Measurements from ENCODE around the gene NEDD4.

Gene NEDD4

GRCh38 chr15:55859681-55860080 is 133.7 kb downstream of the NEDD4 start:
- Histone ChIP-seq H3K36me3 (ENCODE audit: control insufficient read depth in 2 of 2, insufficient read depth in 1 of 2, low read length in 2 of 2) (peaks cover 0 to 14% of the 10 kb centered on the region in 2 experiments; a peak in 1 of 3 replicates), H3K27ac (ENCODE audit: extremely low read depth, low read depth, low read length) (no peak overlapping the region), H3K4me3 (ENCODE audit: low read depth, low read length) (no peak overlapping the region), H3K4me1 (ENCODE audit: control insufficient read depth, insufficient read depth, low read length) (no peaks in the 10 kb centered on the region), H3K9me3 (ENCODE audit: control insufficient read depth, insufficient read depth, low read depth, low read length) (no peaks in the 10 kb centered on the region)
- POLR2A ChIA-PET = no interaction called here
- no peak for TF ChIP-seq ZNF596 (tag by site-specific recombination; IDR thresholded peaks at IDR 0.05)
- TF ChIP-seq ZNF239 (tag by site-specific recombination; IDR thresholded peaks at IDR 0.05) = no peak
- no peak for TF ChIP-seq ZNF555 (tag by site-specific recombination; conservative IDR thresholded peaks at IDR 0.05)
- no peak for TF ChIP-seq ZNF777 (tag by site-specific recombination; IDR thresholded peaks at IDR 0.05; ENCODE audit: borderline replicate concordance)
- no peak for TF ChIP-seq ZNF248 (tag by site-specific recombination; IDR thresholded peaks at IDR 0.05)
- no peak for TF ChIP-seq ZNF311 (tag by site-specific recombination; IDR thresholded peaks at IDR 0.05; ENCODE audit: borderline replicate concordance)
- no peak for TF ChIP-seq SP2 (tag by site-specific recombination; IDR thresholded peaks at IDR 0.05)
- CTCF ChIA-PET = interaction anchor here (0.6 kb wide), 1 partner anchor 241 kb away, joined by 3 read pairs; no protein-coding TSS in a partner anchor

DNA sequence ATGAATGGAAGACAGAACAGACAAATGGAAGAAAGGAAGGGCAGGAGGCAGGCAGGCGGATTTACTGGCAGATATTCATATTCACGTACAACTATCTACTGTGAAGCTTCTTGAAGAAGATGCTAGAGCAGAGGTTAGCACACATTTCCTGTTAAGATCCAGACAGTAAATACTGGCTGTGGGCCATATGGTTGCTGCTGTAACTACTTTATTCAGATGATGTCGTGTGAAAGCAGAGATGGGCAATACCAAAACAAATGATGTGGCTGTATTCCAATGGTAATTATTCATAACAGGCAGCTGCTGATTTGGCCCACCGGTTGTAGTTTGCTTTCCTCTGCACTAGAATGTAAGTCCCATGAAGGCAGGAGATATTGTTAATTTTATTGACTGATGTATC is 134.8 kb downstream of the NEDD4 start:
- POLR2A ChIA-PET = no interaction called here
- CTCF ChIA-PET = interaction anchor here (0.5 kb wide), 1 partner anchor 217 kb away, joined by 5 read pairs; no protein-coding TSS in a partner anchor
- Histone ChIP-seq H3K9me3 (ENCODE audit: control insufficient read depth, insufficient read depth, low read depth, low read length) (no peaks in the 10 kb centered on the region), H3K36me3 (ENCODE audit: control insufficient read depth in 2 of 2, insufficient read depth in 1 of 2, low read length in 2 of 2) (peaks cover 0 to 14% of the 10 kb centered on the region in 2 experiments; a peak in 1 of 3 replicates), H3K27ac (ENCODE audit: extremely low read depth, low read depth, low read length) (no peak overlapping the region), H3K4me1 (ENCODE audit: control insufficient read depth, insufficient read depth, low read length) (no peaks in the 10 kb centered on the region), H3K4me3 (ENCODE audit: low read depth, low read length) (no peak overlapping the region)
- no peak for TF ChIP-seq ZNF548 (tag by site-specific recombination; IDR thresholded peaks at IDR 0.05)
- TF ChIP-seq ZEB2 (tag by site-specific recombination; IDR thresholded peaks at IDR 0.05) = no peak
- no peak for TF ChIP-seq ZBTB20 (tag by site-specific recombination; IDR thresholded peaks at IDR 0.05)
- no peak for TF ChIP-seq ZNF169 (tag by site-specific recombination; IDR thresholded peaks at IDR 0.05)
- no peak for TF ChIP-seq ZNF239 (tag by site-specific recombination; IDR thresholded peaks at IDR 0.05)
- TF ChIP-seq ZSCAN4 (tag by site-specific recombination; IDR thresholded peaks at IDR 0.05) = no peak
- no peak for TF ChIP-seq SP3 (tag by site-specific recombination; IDR thresholded peaks at IDR 0.05)
- no peak for TF ChIP-seq ZNF394 (tag by site-specific recombination; IDR thresholded peaks at IDR 0.05; ENCODE audit: borderline replicate concordance)
- no peak for TF ChIP-seq ZNF600 (tag by site-specific recombination; IDR thresholded peaks at IDR 0.05)
- TF ChIP-seq ZNF354C (tag by site-specific recombination; IDR thresholded peaks at IDR 0.05; ENCODE audit: borderline replicate concordance, low read depth) = no peak
- no peak for TF ChIP-seq ZSCAN18 (tag by site-specific recombination; IDR thresholded peaks at IDR 0.05)

DNA sequence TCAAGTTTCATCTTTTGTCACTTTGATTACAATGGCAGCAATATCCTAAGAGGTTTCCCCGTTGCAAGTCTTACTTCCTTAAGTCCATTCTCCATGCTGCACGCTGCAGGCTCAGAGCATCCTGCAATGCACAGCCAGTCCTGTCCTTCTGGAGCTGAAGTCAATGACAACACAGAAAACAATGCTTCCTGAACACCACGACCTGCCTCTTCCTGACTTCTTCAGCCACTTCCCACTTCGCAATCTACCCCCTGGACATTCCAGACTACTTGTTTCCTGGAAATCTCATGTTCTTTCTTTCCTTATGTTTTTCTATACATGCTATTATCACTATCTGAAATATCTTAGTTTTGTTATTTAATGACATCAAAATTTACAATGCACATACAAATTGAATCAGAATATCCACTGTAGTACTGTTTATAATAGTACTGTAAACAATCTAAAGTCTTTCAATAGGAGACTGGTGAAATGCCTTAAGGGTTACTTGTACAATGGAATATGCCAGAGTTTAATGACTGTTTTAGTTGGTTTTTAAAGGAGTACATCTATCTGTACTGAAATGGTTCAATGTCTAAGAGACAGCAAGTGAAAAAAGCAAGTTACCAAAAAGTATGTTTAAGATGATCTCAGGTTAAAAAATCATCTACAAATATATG is 136.8 kb downstream of the NEDD4 start:
- Histone ChIP-seq H3K4me1 (ENCODE audit: control insufficient read depth, insufficient read depth, low read length) (no peaks in the 10 kb centered on the region), H3K36me3 (ENCODE audit: control insufficient read depth in 2 of 2, insufficient read depth in 1 of 2, low read length in 2 of 2) (peaks cover 4 to 14% of the 10 kb centered on the region in 2 experiments; a peak in 2 of 3 replicates), H3K4me3 (ENCODE audit: low read depth, low read length) (no peak overlapping the region), H3K9me3 (ENCODE audit: control insufficient read depth, insufficient read depth, low read depth, low read length) (no peaks in the 10 kb centered on the region), H3K27ac (ENCODE audit: extremely low read depth, low read depth, low read length) (no peak overlapping the region)
- POLR2A ChIA-PET = no interaction called here
- CTCF ChIA-PET = no interaction called here
- TF ChIP-seq ZNF610 (tag by site-specific recombination; IDR thresholded peaks at IDR 0.05; ENCODE audit: borderline replicate concordance) (no peak), ZNF223 (tag by site-specific recombination; IDR thresholded peaks at IDR 0.05) (no peak), ZNF266 (tag by site-specific recombination; IDR thresholded peaks at IDR 0.05; ENCODE audit: low read depth) (no peak)
- TF ChIP-seq, protein P1, sequence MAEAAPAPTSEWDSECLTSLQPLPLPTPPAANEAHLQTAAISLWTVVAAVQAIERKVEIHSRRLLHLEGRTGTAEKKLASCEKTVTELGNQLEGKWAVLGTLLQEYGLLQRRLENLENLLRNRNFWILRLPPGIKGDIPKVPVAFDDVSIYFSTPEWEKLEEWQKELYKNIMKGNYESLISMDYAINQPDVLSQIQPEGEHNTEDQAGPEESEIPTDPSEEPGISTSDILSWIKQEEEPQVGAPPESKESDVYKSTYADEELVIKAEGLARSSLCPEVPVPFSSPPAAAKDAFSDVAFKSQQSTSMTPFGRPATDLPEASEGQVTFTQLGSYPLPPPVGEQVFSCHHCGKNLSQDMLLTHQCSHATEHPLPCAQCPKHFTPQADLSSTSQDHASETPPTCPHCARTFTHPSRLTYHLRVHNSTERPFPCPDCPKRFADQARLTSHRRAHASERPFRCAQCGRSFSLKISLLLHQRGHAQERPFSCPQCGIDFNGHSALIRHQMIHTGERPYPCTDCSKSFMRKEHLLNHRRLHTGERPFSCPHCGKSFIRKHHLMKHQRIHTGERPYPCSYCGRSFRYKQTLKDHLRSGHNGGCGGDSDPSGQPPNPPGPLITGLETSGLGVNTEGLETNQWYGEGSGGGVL (tag by site-specific recombination; IDR thresholded peaks at IDR 0.05) = no peak
